Spinal cord (tissue), 10 donors: ENCODE measurements around the gene CHRNA10. TPM values are rescaled to one million over a fixed set of nuclear protein-coding genes. Genes with fewer than 3 reads are reported as not detected.
"Not testable (repeated sequence)": the region's sequence is repeated elsewhere in the genome, so short reads cannot be mapped to it uniquely, and the experiment has no call there.

Source experiments
- DNase-seq, 6 donors: peaks; one replicate each; pipeline versions ENCODE4 v3.0.0 to v3.0.0-alpha.2; 2013 to 2015; ENCODE audit warnings: low spot score in 6 of 6, low read depth in 4 of 6
- H3K27ac ChIP-seq: one replicate; pipeline ENCODE4 v1.5.1; 2013; ENCODE audit warnings: low read depth, low read length, control low read depth
- H3K27me3 ChIP-seq: one replicate; pipeline ENCODE4 v1.6.1; 2013; ENCODE audit warnings: low read length; ENCODE audit not compliant: control insufficient read depth, insufficient read depth
- H3K36me3 ChIP-seq: one replicate; pipeline ENCODE4 v1.6.1; 2013; ENCODE audit warnings: low read length; ENCODE audit not compliant: control insufficient read depth, insufficient read depth
- H3K4me1 ChIP-seq: one replicate; pipeline ENCODE4 v1.6.1; 2013; ENCODE audit warnings: low read length; ENCODE audit not compliant: control insufficient read depth, insufficient read depth
- H3K4me3 ChIP-seq: one replicate; pipeline ENCODE4 v1.5.1; 2013; ENCODE audit warnings: low read depth, low read length, control low read depth
- H3K9me3 ChIP-seq: one replicate; pipeline ENCODE4 v1.6.1; 2013; ENCODE audit warnings: low read length; ENCODE audit not compliant: control insufficient read depth, insufficient read depth
- WGBS: methylation state at CpG from one replicate; pipeline ENCODE4 v1.1.5; 2013; ENCODE audit warnings: missing lambda C conversion rate; ENCODE audit not compliant: insufficient coverage; 5-methylcytosine and 5-hydroxymethylcytosine counted together
- polyA plus RNA-seq, 2 donors: library from polyadenylated mRNA; unstranded; fragments of 120-200 nt; gene quantifications; one replicate each; pipeline ENCODE4 v1.2.1, GENCODE V29; 2013; ENCODE audit not compliant: insufficient read length in 2 of 2
- total RNA-seq, 2 donors: library from RNA; depleted of rRNA in 1 of 2; stranded (reverse); fragments of 120-200 nt in 1 of 2; fragments of >200 nt in 1 of 2; gene quantifications; one replicate each; pipeline versions ENCODE4 v1.2.3 to v1.2.4, GENCODE V29; 2013 to 2014
- donor health status: healthy.

CHRNA10 gene
- total and polyA plus RNA-seq, 4 donors, result 0.40 to 2.6 (median 1.5) TPM

DNA sequence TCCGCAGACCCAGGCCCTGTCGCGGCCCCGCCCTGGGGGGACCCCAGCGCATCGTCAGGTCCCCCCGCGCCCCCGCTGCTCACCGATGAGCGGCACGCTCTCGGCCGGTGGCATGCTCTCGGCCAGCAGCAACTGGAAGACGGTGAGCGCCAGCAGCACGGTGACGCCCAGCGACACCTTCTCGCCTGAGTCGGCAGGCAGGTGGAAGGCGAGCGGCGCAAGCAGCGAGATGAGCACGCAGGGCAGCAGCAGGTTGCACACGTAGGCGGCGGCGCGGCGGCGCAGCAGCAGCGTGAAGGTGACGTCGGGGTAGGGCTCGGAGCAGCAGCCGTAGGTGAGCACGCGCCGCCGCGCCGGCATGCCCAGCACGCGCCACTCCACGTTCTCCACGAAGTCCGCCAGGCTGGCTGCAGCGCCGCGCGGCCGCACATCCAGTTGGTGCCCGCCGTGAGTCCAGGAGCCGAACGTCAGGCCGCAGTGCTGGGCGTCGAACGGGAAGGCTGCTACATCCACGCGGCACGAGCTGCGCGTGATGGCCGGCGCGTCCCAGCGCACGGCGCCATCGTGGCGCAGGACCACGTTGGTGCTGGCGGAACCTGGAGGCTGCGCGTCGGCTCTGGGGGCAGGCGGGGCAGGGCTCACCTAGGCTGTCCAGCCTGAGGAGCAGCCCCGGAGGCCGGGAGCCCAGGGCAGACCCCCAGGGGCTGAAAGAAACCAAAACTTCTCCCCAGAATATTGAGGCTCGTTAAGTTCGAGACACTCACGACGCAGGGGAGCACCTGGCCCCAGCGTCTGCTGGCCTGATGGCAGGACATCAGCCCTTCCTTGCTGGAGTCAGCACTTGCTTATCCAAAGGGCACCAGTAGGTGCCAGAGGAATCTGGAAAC, 3.8 kb downstream of the CHRNA10 start:
- Histone ChIP-seq H3K36me3 (peaks cover 69% of the 10 kb centered on the region), H3K4me1 (no peaks in the 10 kb centered on the region), H3K9me3 (no peaks in the 10 kb centered on the region), H3K27me3 (no peaks in the 10 kb centered on the region), H3K4me3 (no peak overlapping the region), H3K27ac (no peak overlapping the region)
- DNase-seq, result no peak
- WGBS, result 98% methylated on average over 88 of the region's 89 CpGs

DNA sequence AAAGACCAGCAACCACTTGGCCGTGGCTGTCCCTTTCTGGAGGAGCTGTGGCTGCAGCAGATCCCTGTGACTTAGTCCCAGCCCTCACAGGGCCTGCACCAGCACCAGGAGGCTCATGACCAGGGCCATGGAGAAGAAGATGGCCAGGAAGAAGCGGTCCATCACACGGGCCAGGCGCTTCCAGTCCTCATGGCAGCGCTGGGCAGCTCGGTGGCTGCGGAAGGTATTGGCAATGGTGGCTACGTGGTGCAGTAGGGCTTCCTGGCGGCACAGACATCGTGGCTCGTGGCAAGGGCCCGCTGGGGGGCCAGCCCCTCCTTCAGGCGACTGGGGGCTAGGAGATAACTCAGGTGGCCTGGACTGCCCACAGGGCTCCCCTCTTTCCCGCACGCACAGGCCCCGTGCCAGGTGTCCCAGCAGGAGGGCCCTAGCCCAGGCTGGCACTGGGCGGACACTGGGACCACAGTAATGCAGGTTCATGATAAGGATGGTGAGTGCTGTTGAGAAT, 5.1 kb downstream of the CHRNA10 start:
- no peaks in the 10 kb centered on the region for H3K27me3 ChIP-seq
- no peaks in the 10 kb centered on the region for H3K4me1 ChIP-seq
- 95% methylated on average over 14 of the region's 17 CpGs for whole genome bisulfite sequencing
- no peak overlapping the region for H3K4me3 ChIP-seq
- DNase-seq, result no peak
- no peaks in the 10 kb centered on the region for H3K9me3 ChIP-seq
- peaks cover 59% of the 10 kb centered on the region for H3K36me3 ChIP-seq
- no peak overlapping the region for H3K27ac ChIP-seq

GRCh38 chr11:3665336-3666022, 5.7 kb downstream of the CHRNA10 start:
- no peaks in the 10 kb centered on the region for H3K9me3 ChIP-seq
- no peak overlapping the region for H3K4me3 ChIP-seq
- peaks cover 54% of the 10 kb centered on the region for H3K36me3 ChIP-seq
- H3K27me3 ChIP-seq, result no peaks in the 10 kb centered on the region
- no peak overlapping the region for H3K27ac ChIP-seq
- DNase-seq, result no peak
- no peaks in the 10 kb centered on the region for H3K4me1 ChIP-seq
- 78% methylated on average over 5 of the region's 6 CpGs for WGBS

- no peak overlapping the region for H3K4me3 ChIP-seq
- 90% methylated on average over 8 of the region's 10 CpGs for WGBS
- no peak overlapping the region for H3K27ac ChIP-seq
- H3K27me3 ChIP-seq, result no peaks in the 10 kb centered on the region
- H3K36me3 ChIP-seq, result peaks cover 44% of the 10 kb centered on the region
- DNase-seq, result no peak
- H3K4me1 ChIP-seq, result no peaks in the 10 kb centered on the region
- no peaks in the 10 kb centered on the region for H3K9me3 ChIP-seq
Observed at GRCh38 chr11:3664032-3664630, 7.1 kb downstream of the CHRNA10 start.

- H3K4me1 ChIP-seq, result no peaks in the 10 kb centered on the region
- DNase-seq, result no peak
- H3K4me3 ChIP-seq, result no peak overlapping the region
- no peak overlapping the region for H3K27ac ChIP-seq
- H3K9me3 ChIP-seq, result no peaks in the 10 kb centered on the region
- H3K27me3 ChIP-seq, result no peaks in the 10 kb centered on the region
- H3K36me3 ChIP-seq, result peaks cover 32% of the 10 kb centered on the region
Observed at GRCh38 chr11:3662856-3663255, 8.3 kb downstream of the CHRNA10 start.

DNA sequence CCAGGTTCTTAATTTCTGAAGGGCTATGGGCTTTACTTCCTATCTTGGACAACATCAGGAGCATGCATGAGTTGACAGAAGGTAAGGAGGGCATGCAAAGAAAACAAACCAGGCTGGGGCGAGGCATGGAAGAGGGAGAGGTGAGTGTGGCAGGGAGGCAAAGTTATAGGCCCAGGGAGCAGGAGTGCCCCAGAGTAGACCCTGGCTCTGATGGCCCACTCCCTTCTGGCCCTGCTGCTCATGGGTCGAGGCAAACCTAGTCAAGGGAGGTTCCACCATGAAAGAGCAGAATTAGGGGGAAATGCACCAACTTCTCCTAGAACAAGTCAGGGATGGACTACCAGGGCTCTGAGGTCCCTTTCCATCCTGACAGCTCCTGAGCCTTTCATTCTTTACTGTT, 10.2 kb downstream of the CHRNA10 start:
- DNase-seq, result no peak
- no peaks in the 10 kb centered on the region for H3K9me3 ChIP-seq
- no peaks in the 10 kb centered on the region for H3K4me1 ChIP-seq
- H3K27me3 ChIP-seq, result no peaks in the 10 kb centered on the region
- H3K27ac ChIP-seq, result no peak overlapping the region
- H3K36me3 ChIP-seq, result peaks cover 14% of the 10 kb centered on the region
- H3K4me3 ChIP-seq, result no peak overlapping the region
- 100% methylated on average over 2 of the region's 2 CpGs for WGBS

- WGBS, result 98% methylated on average over 33 of the region's 33 CpGs
- Histone ChIP-seq H3K27me3 (no peaks in the 10 kb centered on the region), H3K4me1 (no peaks in the 10 kb centered on the region), H3K36me3 (peaks cover 7% of the 10 kb centered on the region), H3K9me3 (no peaks in the 10 kb centered on the region), H3K27ac (no peak overlapping the region), H3K4me3 (no peak overlapping the region)
- DNase-seq, result no peak
Observed at GRCh38 chr11:3659595-3660515, 11.3 kb downstream of the CHRNA10 start.

- H3K9me3 ChIP-seq, result no peaks in the 10 kb centered on the region
- H3K36me3 ChIP-seq, result no peaks in the 10 kb centered on the region
- DNase-seq, result no peak
- H3K4me1 ChIP-seq, result no peaks in the 10 kb centered on the region
- no peaks in the 10 kb centered on the region for H3K27me3 ChIP-seq
- no peak overlapping the region for H3K27ac ChIP-seq
- H3K4me3 ChIP-seq, result no peak overlapping the region
- WGBS, result 93% methylated on average over 7 of the region's 8 CpGs
Observed at GRCh38 chr11:3658252-3658651, 12.9 kb downstream of the CHRNA10 start.

DNA sequence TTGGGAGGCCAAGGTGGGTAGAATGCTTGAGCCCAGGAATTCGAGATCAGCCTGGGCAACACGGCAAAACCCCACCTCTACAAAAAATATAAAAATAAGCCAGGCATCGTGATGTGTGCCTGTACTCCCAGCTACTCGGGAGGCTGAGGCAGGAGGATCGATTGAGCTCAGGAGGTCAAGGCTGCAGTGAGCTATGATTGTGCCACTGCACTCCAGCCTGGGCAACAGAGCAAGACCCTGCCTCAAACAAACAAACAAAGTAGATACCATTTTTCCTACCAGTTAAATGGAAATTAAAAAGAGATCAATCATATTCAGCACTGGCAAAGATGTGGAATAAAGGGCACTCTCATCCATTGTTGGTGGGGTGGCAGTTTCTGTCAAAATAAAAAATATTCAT, 13.9 kb downstream of the CHRNA10 start:
- H3K27ac ChIP-seq, H3K36me3 ChIP-seq, H3K9me3 ChIP-seq, H3K27me3 ChIP-seq, DNase-seq, H3K4me1 ChIP-seq, H3K4me3 ChIP-seq: not testable (repeated sequence)
- WGBS, result 85% methylated on average over 5 of the region's 5 CpGs
